Activated CD4-positive, alpha-beta T cell treated with anti-CD3 and anti-CD28 coated beads, Interleukin-10, Interleukin-2, amounts not matched to agents 100 ng/mL and 50 ng/mL, durations not matched to agents 16 hours and 8 hours (primary cell): ENCODE data around the gene RALGAPB.

Experiments used
- DNase-seq: peaks from one replicate; pipeline ENCODE4 v3.0.0-alpha.2; 2020

RALGAPB gene

GRCh38 chr20:38551056-38551626, 78.5 kb downstream of the RALGAPB start:
- DNase-seq, result peak; percentile 3

DNA sequence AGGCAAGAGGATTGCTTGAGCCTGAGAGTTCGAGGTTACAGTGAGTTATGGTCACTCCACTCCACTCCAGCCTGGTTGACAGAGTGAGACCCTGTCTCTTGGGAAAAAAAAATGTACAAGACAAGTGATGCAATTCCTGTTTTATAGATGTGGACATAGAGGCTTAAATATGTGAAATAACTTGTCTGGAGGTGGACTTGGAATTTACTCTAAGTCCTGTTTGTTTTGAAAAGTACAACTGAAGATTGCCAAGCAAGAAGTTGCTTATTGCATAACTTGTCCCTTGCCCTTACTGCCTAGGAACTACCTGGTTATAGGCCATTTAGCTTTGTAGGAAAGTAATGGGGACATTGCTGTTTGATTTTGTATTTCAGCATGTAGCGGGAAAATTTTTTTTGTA, 82.3 kb downstream of the RALGAPB start:
- no peak for DNase-seq

GRCh38 chr20:38555395-38555794, 82.8 kb downstream of the RALGAPB start:
- DNase-seq, result no peak

GRCh38 chr20:38557174-38557573, 84.5 kb downstream of the RALGAPB start:
- no peak for DNase-seq

GRCh38 chr20:38558596-38559360, 86.1 kb downstream of the RALGAPB start:
- no peak for DNase-seq

DNA sequence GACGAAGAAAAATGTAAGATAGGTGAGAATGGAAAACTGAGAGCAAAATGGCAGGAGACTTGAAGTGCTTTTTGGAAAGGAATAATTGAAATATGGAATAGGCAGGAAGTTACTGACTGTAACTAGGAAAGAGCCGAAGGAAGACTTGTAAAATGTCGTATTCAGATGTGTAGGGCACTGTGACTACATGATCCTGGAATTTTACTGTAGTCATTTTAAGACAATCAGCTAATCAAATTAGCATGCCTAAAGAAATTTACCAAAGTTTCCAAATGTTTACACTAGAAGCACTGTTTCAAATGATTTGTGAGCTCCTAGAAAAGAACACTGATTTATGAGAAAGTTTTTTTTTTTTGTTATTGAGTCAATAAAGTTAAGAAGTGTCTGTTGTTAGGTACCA, 87.1 kb downstream of the RALGAPB start:
- DNase-seq, result no peak

GRCh38 chr20:38563802-38564431, 91.3 kb downstream of the RALGAPB start:
- DNase-seq, result no peak

DNA sequence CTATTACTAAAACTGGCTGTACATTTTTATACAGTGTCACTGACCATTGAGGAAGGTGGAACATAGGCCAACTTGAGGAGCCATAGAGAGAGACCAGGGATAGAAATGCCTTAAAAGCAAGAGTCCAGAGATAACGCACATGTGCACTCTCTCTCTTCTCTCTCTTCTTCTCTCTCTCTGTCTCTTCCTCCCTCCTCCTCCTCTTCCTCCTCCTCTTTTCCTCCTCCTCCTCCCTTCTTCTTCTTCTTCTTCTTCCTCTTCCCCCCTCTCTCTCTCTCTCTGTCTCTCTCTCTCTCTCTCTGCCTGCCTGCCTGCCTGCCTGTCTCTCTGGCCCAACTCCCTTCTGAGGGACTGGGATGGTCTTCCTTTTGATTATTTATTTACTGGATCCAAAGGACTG, 92.0 kb downstream of the RALGAPB start:
- DNase-seq, result no peak

DNA sequence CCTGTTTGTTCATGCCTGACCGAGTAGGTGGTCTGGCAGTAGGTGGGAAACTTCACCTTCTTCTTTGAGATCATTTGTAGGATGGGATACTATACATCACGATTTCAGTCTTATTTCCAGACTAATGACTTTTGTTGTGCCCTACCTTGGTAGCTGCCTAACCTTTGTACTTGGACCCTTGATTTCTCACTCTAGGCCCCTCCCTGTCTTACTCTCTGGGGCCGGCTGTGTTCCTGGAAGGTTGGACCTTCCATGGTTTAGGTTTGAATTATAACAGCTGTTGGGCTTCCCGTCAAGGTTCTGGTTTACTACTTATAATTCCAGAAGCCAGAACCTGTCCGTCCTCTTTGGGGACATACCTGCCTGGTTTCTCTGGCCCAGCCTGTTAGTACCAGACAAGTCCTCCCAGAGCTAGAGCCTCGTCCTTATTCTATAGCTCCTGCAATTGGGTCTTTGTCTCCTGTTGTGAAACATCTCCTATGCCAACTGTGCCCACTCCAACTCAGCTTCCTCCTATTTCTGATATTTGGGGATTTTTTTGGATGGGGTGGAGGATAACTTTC, 93.5 kb downstream of the RALGAPB start:
- no peak for DNase-seq

- DNase-seq, result no peak
These were observed 97.3 kb downstream of the RALGAPB start for GRCh38 chr20:38569747-38570525.

DNA sequence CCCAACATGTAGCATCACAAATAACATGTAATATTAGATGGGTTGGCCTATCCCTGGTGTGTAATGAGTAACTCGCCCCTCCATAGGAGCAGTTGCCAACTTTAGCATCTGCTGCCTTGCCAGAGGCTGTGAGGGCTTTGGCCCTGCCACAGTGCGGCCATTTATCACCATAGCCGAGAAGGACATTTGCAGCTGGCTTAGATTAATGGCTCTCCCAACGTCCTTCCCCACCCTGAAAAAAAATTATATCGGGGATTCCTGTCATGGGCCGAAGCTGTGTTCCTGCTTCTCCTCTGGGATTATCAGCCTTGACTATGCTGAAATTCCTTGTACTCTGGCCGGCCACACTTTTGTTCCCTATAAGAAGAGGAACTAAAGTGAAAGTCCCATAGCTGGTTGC, 100.8 kb downstream of the RALGAPB start:
- DNase-seq, result no peak

- no peak for DNase-seq
These were observed 106.7 kb downstream of the RALGAPB start for GRCh38 chr20:38579219-38579910.

- DNase-seq, result no peak
These were observed 107.3 kb downstream of the RALGAPB start for GRCh38 chr20:38579921-38580320.

GRCh38 chr20:38581013-38581412, 108.4 kb downstream of the RALGAPB start, which contains the start of gene ADIG:
ADIG (plus strand) TSS chr20:38581197; CDS start chr20:38581251, 54 bp downstream.
- DNase-seq, result no peak

DNA sequence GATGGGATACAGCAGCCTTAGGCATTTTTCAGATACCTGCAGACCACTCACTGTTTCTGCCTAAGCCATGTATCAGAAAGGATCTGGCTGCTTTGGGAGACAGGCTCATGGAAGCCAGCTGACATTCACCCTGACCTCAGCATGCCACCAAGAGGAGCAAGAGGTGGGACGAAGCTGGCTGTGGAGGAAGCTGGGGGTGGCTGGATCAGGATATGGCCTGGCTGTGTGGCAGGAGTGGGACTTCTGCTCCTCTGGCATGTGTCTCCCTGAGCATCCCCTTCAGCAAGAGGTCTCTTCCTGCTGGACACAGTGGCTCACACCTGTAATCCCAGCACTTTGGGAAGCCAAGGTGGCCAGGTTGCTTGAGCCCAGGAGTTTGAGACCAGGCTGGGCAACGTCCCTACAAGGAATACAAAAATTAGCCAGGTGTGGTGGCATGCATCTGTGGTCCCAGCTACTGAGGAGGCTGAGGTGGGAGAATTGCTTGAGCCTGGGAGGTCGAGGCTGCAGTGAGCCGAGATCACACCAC, 109.3 kb downstream of the RALGAPB start:
- DNase-seq, result no peak

- DNase-seq, result no peak
These were observed 110.7 kb downstream of the RALGAPB start for GRCh38 chr20:38583306-38583705.

GRCh38 chr20:38584099-38584763, 111.6 kb downstream of the RALGAPB start:
- no peak for DNase-seq

GRCh38 chr20:38585404-38586180, 112.9 kb downstream of the RALGAPB start:
- DNase-seq, result no peak

DNA sequence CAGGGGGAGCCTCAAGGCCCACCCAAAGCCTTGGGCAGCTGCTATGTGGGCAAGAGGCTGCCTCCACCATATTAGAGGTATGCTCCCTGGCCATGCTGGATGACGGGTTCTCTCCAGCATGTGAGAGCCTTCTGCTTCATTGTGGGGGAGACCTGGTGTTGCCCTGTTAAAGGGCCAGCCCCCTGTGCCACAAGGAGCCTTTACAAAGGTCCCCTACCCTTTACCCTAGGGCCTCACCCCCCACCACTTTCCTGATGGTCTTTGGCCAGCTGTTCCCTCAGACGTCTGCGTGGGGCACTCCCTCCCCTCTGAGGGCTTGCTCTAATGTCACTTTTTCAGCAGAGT, 113.5 kb downstream of the RALGAPB start:
- no peak for DNase-seq

DNA sequence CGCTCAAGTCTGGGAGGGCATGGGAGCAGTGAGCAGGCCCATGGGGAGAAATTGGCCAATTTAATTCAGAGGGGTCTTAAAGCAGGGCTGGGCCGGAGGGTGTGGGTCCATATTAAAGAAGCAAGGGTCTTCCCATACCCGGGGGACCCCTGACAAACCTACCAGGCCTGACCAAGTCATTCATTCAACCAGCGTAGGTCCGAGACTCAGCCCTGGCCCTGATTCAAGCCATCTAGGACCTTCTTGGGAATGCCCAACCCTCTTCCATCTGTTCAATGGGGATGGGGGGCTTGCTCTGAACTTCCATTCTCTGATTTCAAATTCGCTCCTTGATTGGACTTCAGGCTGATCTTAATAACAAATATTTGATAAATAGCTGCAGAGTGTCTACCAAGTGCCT, 115.7 kb downstream of the RALGAPB start:
- no peak for DNase-seq

- no peak for DNase-seq
These were observed 116.7 kb downstream of the RALGAPB start for GRCh38 chr20:38589351-38589750.
